Nephron (organoid): Measurements from ENCODE around the gene CHSY3.
A peak's percentile ranks its signal among the peaks of the same experiment; 100 is the strongest.

Experiments used
- H3K27ac Mint-ChIP-seq, 3 experiments: 2 replicates each; pipeline ENCODE4 v1.8.0; 2020; ENCODE audit warnings: mixed read lengths in 3 of 3, mild to moderate bottlenecking in 2 of 3, moderate library complexity in 1 of 3
- H3K27me3 Mint-ChIP-seq: 2 replicates; pipeline ENCODE4 v1.8.0; 2021; ENCODE audit warnings: low read depth, mild to moderate bottlenecking, moderate library complexity, mixed read lengths
- H3K36me3 Mint-ChIP-seq: 2 replicates; pipeline ENCODE4 v1.8.0; 2020; ENCODE audit warnings: low read depth, mixed read lengths
- H3K4me1 Mint-ChIP-seq: 2 replicates; pipeline ENCODE4 v1.8.0; 2020; ENCODE audit warnings: mixed read lengths
- H3K4me3 Mint-ChIP-seq, 3 experiments: 2 replicates each; pipeline ENCODE4 v1.8.0; 2020; ENCODE audit warnings: mild to moderate bottlenecking in 3 of 3, mixed read lengths in 3 of 3, moderate library complexity in 2 of 3
- H3K9me3 Mint-ChIP-seq: 2 replicates; pipeline ENCODE4 v1.8.0; 2020; ENCODE audit warnings: mixed read lengths
- TF ChIP-seq, protein P1 (sequence below), 3 experiments: fragments of 200-600 bp; sonication (generic); IDR thresholded peaks; one replicate each; pipeline ENCODE4 v1.5.0; 2021; ENCODE audit warnings: antibody characterized with exemption in 3 of 3; ENCODE audit not compliant: unreplicated experiment in 3 of 3

Gene CHSY3

DNA sequence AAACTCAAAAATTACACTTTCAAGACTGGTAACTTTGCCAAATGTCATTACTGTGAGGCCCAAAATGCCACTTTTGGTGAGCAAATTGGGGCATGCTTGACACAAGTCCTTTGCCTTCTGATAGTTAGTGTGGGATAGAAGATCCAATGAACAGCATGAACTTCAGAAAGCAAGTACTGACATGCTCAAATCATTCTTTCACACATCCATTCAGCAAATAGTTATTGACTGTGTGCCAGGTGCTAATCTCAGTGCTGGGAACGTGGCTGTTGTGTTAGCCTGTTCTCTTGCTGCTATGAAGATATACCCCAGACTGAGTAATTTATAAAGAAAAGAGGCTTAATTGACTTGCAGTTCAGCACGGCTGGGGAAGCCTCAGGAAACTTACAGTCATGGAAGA lies 247.0 kb downstream of the CHSY3 start:
- H3K36me3 Mint-ChIP-seq = no peaks in the 10 kb centered on the region
- peaks cover 6% of the 10 kb centered on the region for H3K9me3 Mint-ChIP-seq
- TF ChIP-seq, protein P1, sequence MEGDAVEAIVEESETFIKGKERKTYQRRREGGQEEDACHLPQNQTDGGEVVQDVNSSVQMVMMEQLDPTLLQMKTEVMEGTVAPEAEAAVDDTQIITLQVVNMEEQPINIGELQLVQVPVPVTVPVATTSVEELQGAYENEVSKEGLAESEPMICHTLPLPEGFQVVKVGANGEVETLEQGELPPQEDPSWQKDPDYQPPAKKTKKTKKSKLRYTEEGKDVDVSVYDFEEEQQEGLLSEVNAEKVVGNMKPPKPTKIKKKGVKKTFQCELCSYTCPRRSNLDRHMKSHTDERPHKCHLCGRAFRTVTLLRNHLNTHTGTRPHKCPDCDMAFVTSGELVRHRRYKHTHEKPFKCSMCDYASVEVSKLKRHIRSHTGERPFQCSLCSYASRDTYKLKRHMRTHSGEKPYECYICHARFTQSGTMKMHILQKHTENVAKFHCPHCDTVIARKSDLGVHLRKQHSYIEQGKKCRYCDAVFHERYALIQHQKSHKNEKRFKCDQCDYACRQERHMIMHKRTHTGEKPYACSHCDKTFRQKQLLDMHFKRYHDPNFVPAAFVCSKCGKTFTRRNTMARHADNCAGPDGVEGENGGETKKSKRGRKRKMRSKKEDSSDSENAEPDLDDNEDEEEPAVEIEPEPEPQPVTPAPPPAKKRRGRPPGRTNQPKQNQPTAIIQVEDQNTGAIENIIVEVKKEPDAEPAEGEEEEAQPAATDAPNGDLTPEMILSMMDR (IDR thresholded peaks at IDR 0.05; ENCODE audit: unreplicated experiment in 3 of 3) = no peak
- no peaks in the 10 kb centered on the region for H3K27me3 Mint-ChIP-seq
- no peak overlapping the region for H3K4me3 Mint-ChIP-seq
- H3K4me1 Mint-ChIP-seq = peaks cover 13% of the 10 kb centered on the region
- H3K27ac Mint-ChIP-seq = no peak overlapping the region

DNA sequence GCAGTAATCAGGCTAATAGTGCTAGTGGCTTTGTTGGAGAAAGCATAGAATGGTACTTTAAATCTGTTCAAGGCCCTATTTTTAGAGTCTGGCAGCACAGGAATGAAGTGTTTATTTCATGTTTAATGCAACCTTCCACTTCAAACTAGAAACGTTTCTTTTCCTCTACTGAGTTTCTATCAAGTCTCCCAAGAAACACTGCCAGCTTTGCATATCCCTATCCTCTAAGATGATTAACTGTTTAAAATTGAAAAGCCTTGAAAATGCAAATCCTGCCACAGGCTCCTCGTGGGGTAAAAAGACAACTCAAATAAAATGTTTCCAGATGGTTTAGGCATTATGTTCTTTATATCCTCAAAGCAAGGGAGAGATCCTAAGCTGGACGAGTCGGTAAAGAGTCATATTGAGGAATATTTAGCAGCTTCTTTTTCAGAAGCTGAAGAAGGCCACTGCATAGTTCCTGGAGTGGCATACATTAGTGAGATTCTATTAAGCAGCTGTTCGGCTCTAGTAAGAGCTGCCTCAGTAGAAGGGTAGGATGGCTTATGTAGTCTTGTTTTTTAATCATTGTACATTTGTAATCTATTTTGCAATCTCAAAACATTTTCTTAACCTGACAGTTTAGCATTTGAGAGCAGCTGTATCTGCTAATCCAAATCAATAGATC lies 251.2 kb downstream of the CHSY3 start:
- Mint-ChIP-seq H3K27ac (peak overlapping the region in 2 of 3 experiments; percentile 16 to 26), H3K9me3 (no peaks in the 10 kb centered on the region), H3K4me3 (no peak overlapping the region), H3K27me3 (no peaks in the 10 kb centered on the region), H3K36me3 (no peaks in the 10 kb centered on the region), H3K4me1 (peaks cover 13% of the 10 kb centered on the region)
- TF ChIP-seq, protein P1 (IDR thresholded peaks at IDR 0.05; ENCODE audit: unreplicated experiment in 3 of 3) = no peak

DNA sequence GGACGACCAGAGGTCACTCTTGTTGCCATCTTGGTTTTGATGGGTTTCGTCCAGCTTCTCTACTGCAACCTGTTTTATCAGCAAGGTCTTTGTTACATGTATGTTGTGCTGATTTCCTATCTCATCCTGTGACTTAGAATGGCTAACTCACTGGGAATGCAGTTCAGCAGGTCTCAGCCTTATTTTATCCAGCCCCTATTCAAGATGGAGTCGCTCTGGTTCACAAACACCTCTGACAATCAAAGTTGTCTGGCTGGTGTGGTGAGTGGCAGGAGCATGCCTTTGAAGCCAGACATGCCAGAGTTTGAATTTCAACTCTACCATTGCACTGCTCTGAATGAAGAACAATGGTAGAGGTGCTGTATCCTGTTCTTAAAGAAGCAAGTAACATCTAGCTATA lies 253.8 kb downstream of the CHSY3 start:
- Mint-ChIP-seq H3K4me1 (peaks cover 13% of the 10 kb centered on the region), H3K27me3 (no peaks in the 10 kb centered on the region), H3K36me3 (no peaks in the 10 kb centered on the region), H3K27ac (no peak overlapping the region), H3K9me3 (no peaks in the 10 kb centered on the region), H3K4me3 (no peak overlapping the region)
- TF ChIP-seq, protein P1 (IDR thresholded peaks at IDR 0.05; ENCODE audit: unreplicated experiment in 3 of 3) = no peak

DNA sequence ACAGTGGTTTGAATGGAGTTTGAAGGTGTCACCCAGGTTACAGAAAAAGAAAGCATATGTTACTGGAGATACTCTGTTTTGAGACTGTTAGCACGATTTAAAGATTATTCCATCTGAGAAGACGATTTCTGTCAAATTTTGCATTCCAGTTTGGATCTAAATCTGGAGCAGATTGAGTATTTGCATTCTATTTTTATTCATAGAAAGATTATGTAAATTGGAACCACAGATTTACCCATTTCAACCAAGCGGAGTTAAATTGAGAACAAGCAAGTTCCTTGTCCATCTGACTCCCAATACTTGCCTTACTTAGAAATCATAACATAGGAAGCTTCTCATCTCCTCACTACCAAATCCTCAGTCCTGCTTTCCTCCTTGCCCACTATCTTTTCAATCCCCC lies 255.7 kb downstream of the CHSY3 start:
- Mint-ChIP-seq H3K4me3 (no peak overlapping the region), H3K27me3 (no peaks in the 10 kb centered on the region), H3K9me3 (no peaks in the 10 kb centered on the region), H3K4me1 (peaks cover 13% of the 10 kb centered on the region), H3K27ac (no peak overlapping the region), H3K36me3 (no peaks in the 10 kb centered on the region)
- TF ChIP-seq, protein P1 (IDR thresholded peaks at IDR 0.05; ENCODE audit: unreplicated experiment in 3 of 3) = no peak

DNA sequence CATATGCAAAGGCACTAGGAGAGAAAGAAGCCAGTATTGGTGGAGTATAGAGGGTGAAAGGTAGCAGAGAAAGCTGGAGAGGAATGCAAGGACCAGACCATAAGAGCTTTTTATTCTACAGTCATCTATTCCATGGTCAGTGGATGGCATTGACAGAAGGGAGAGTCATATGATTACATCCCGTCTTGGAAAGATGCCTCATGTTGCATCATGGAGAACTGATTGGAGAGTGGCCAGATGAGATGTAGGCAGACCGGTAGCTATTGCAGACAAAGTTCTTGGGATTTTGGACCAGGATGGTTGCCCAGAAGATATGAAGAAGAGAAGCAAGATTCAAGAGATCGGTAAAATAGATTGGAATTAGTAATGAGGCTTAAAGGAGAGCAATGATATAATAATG lies 260.7 kb downstream of the CHSY3 start:
- Mint-ChIP-seq H3K27ac (no peak overlapping the region), H3K36me3 (no peaks in the 10 kb centered on the region), H3K9me3 (no peaks in the 10 kb centered on the region), H3K4me3 (no peak overlapping the region), H3K4me1 (peaks cover 11% of the 10 kb centered on the region), H3K27me3 (no peaks in the 10 kb centered on the region)
- TF ChIP-seq, protein P1 (IDR thresholded peaks at IDR 0.05; ENCODE audit: unreplicated experiment in 3 of 3) = no peak

DNA sequence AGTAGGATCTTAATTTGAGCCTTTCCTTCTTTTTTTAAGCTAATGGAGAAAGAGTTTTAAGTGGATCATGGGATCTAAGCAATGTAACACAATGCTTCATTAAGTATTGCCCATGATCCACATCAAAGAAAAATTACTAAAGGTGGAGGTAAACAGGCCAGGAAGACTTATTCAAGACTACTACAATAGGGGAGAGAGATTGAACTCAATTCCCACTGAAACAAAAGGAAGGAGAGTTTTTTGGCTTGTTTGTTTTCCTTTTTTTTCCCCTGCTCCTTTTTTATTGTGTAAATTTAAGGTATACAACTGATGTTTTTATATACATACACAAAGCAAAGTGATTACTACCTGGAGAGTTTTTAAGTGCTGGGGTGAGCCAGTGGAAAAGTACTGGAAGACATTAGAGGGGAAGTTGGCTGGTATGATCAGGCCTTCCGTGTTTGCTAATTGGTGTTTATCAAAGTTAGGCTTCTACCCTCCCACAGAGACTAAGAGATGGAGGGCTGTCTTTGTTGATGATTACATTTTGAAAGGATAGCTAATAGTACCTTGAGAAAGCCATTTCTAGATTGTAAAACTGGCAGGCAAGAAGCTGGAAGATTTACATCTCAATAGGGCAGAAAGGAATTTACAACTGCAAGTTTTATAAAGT lies 262.7 kb downstream of the CHSY3 start:
- Mint-ChIP-seq H3K27ac (peak overlapping the region; percentile 6 to 15 (median 11)), H3K4me3 (no peak overlapping the region), H3K27me3 (no peaks in the 10 kb centered on the region), H3K9me3 (no peaks in the 10 kb centered on the region), H3K4me1 (peaks cover 11% of the 10 kb centered on the region), H3K36me3 (no peaks in the 10 kb centered on the region)
- TF ChIP-seq, protein P1 (IDR thresholded peaks at IDR 0.05; ENCODE audit: unreplicated experiment in 3 of 3) = no peak
